ENCODE data around the gene FOXL3. TPM values are rescaled to one million over a fixed set of nuclear protein-coding genes. Genes with fewer than 3 reads are reported as not detected.

The FOXL3 gene
- total RNA-seq, 4 donors from 2014 or later = not detected

- TF ChIP-seq CTCF (IDR thresholded peaks at IDR 0.05 in 4 of 5, conservative IDR thresholded peaks at IDR 0.05 in 1 of 5) = no peak
- no peak for TF ChIP-seq POLR2A (IDR thresholded peaks at IDR 0.05)
- DNase-seq (no peak), ATAC-seq (no peak)
- H3K9me3 ChIP-seq = no peaks in the 10 kb centered on the region
- H3K4me1 ChIP-seq = peaks cover 5 to 9% of the 10 kb centered on the region in 2 donors
- H3K27me3 ChIP-seq = no peaks in the 10 kb centered on the region
- intact Hi-C loops (cut with DNase I; ENCODE audit: low total_unique reads) (loop anchor here (1.0 to 2.0 kb wide), 3 partner anchors 272 to 401 kb away; no protein-coding TSS in a partner anchor), in situ Hi-C loops (cut with MboI; ENCODE audit: low sequenced_read_pairs in 4 of 4) (no loop called here)
- no peak overlapping the region for H3K4me3 ChIP-seq
- no peak overlapping the region for H3K27ac ChIP-seq
- H3K36me3 ChIP-seq = no peaks in the 10 kb centered on the region
Observed at GRCh38 chr7:332020-332517, 42.1 kb downstream of the FOXL3 start.

- peak; percentile 25 to 59 for DNase-seq
- Histone ChIP-seq H3K4me3 (peak overlapping the region; percentile 48 to 74 (median 54)), H3K4me1 (peaks cover 5 to 9% of the 10 kb centered on the region in 2 donors), H3K27me3 (no peaks in the 10 kb centered on the region), H3K27ac (peak overlapping the region in 1 of 4 donors; percentile 38), H3K9me3 (no peaks in the 10 kb centered on the region), H3K36me3 (no peaks in the 10 kb centered on the region)
- in situ Hi-C loops (cut with MboI; ENCODE audit: low sequenced_read_pairs in 4 of 4) = no loop called here
- ATAC-seq = peak; percentile 89 to 94
- intact Hi-C loops (cut with DNase I; ENCODE audit: low total_unique reads) = loop anchor here (1.0 to 2.0 kb wide), 3 partner anchors 271 to 400 kb away; no protein-coding TSS in a partner anchor
- peak; percentile 71 to 96 (median 91) for TF ChIP-seq CTCF (IDR thresholded peaks at IDR 0.05 in 4 of 5, conservative IDR thresholded peaks at IDR 0.05 in 1 of 5)
- no peak for TF ChIP-seq POLR2A (IDR thresholded peaks at IDR 0.05)
Observed at GRCh38 chr7:332646-333392, 42.8 kb downstream of the FOXL3 start.

DNA sequence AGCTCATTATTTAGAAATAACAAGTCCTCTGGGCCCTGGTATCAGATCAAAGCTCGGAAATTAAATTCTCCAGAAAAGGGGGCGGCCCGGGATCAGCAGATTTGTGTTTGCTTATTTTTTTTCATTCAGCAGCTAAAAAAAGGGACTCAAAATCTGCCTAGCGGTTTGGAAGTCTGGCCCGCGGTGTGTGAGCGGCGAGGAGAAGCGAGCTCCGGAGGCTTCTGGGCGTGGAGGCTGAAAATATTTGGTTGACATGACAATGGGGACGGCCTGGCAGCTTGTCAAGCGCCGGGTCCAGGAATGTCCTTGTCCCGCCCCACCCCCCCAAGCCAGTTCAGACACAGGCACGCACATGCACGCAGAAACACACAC lies 43.4 kb downstream of the FOXL3 start:
- in situ Hi-C loops (cut with MboI; ENCODE audit: low sequenced_read_pairs in 4 of 4) = no loop called here
- intact Hi-C loops (cut with DNase I; ENCODE audit: low total_unique reads) = loop anchor here (2.0 kb wide), 2 partner anchors 303 to 399 kb away; no protein-coding TSS in a partner anchor
- no peak overlapping the region for H3K27ac ChIP-seq

DNA sequence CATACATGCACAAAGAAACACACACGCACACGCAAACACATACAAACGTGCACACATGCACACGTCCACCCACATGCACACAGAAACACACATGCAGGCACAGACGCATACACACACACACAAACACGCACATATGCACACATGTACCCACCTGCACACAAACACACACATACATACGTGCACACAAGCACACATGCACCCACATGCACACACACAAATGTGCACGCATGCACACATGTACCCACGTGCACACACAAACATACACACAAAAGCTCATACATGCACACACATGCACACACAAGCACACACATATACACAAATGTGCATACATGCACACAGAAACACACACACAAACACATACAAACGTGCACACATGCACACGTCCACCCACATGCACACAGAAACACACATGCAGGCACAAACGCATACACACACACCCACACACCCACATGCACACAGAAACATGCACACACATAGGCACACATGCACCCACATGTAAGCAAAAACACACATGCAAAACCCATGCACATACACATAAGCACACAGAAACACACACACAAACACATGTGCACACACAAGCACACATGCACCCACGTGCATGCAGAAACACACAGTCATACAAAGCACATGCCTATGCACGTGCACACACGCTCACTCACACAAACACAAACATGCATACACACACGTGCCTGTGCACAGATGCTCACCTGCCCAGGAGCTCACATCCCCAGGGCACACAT lies 44.8 kb downstream of the FOXL3 start:
- in situ Hi-C loops (cut with MboI; ENCODE audit: low sequenced_read_pairs in 4 of 4) = no loop called here
- DNase-seq = no peak
- intact Hi-C loops (cut with DNase I; ENCODE audit: low total_unique reads) = no loop called here
- H3K9me3 ChIP-seq = no peaks in the 10 kb centered on the region
- no peak for TF ChIP-seq CTCF (IDR thresholded peaks at IDR 0.05 in 4 of 5, conservative IDR thresholded peaks at IDR 0.05 in 1 of 5)
- no peak for TF ChIP-seq POLR2A (IDR thresholded peaks at IDR 0.05)
- H3K27me3 ChIP-seq = no peaks in the 10 kb centered on the region
- no peaks in the 10 kb centered on the region for H3K36me3 ChIP-seq
- no peak for ATAC-seq
- peaks cover 5 to 9% of the 10 kb centered on the region in 2 donors for H3K4me1 ChIP-seq
- H3K4me3 ChIP-seq = no peak overlapping the region
- no peak overlapping the region for H3K27ac ChIP-seq

More for the DNA sequence above, 43.4 kb downstream of the FOXL3 start:
- peak overlapping the region in 3 of 4 donors; percentile 48 to 74 (median 49) for H3K4me3 ChIP-seq
- TF ChIP-seq POLR2A (IDR thresholded peaks at IDR 0.05) (no peak), CTCF (IDR thresholded peaks at IDR 0.05 in 4 of 5, conservative IDR thresholded peaks at IDR 0.05 in 1 of 5) (no peak)
- peaks cover 5 to 9% of the 10 kb centered on the region in 2 donors for H3K4me1 ChIP-seq
- ATAC-seq (no peak), DNase-seq (no peak)
- no peaks in the 10 kb centered on the region for H3K9me3 ChIP-seq
- H3K27me3 ChIP-seq = no peaks in the 10 kb centered on the region
- no peaks in the 10 kb centered on the region for H3K36me3 ChIP-seq
